BE2C (cell line): ENCODE results near the gene GPC6.

Experiments used
- DNase-seq: peaks from one replicate; pipeline ENCODE4 v3.0.0-alpha.2; 2020
- H3K27me3 ChIP-seq: fragments of 250-450 bp; sonication (Bioruptor Pico); 2 replicates; pipeline ENCODE4 v1.5.1; 2020; ENCODE audit warnings: mild to moderate bottlenecking
- H3K36me3 ChIP-seq: fragments of 250-450 bp; sonication (Bioruptor Pico); 2 replicates; pipeline ENCODE4 v1.5.1; 2020; ENCODE audit warnings: mild to moderate bottlenecking
- H3K4me1 ChIP-seq: fragments of 250-450 bp; sonication (Bioruptor Pico); 2 replicates; pipeline ENCODE4 v1.5.1; 2020
- H3K4me3 ChIP-seq: 2 replicates; pipeline ENCODE4 v1.5.1; 2011; ENCODE audit warnings: low read depth, low read length
- H3K9me3 ChIP-seq: fragments of 250-450 bp; sonication (Bioruptor Pico); 2 replicates; pipeline ENCODE4 v1.5.1; 2020
- CTCF ChIP-seq: IDR thresholded peaks from 2 replicates; pipeline ENCODE4 v1.5.1; 2012; ENCODE audit warnings: mild to moderate bottlenecking, low read depth, low read length

GPC6 gene

GRCh38 chr13:94210816-94211215, 984.2 kb downstream of the GPC6 start:
- Histone ChIP-seq H3K4me1 (peaks cover 4% of the 10 kb centered on the region), H3K4me3 (no peak overlapping the region), H3K9me3 (no peaks in the 10 kb centered on the region), H3K27me3 (no peaks in the 10 kb centered on the region), H3K36me3 (no peaks in the 10 kb centered on the region)
- no peak for TF ChIP-seq CTCF
- no peak for DNase-seq

GRCh38 chr13:94212196-94212595, 985.6 kb downstream of the GPC6 start:
- H3K4me3 ChIP-seq, result no peak overlapping the region
- no peak for DNase-seq
- H3K9me3 ChIP-seq, result no peaks in the 10 kb centered on the region
- TF ChIP-seq CTCF, result no peak
- peaks cover 4% of the 10 kb centered on the region for H3K4me1 ChIP-seq
- no peaks in the 10 kb centered on the region for H3K27me3 ChIP-seq
- H3K36me3 ChIP-seq, result no peaks in the 10 kb centered on the region

- Histone ChIP-seq H3K36me3 (no peaks in the 10 kb centered on the region), H3K4me1 (peaks cover 4% of the 10 kb centered on the region), H3K4me3 (no peak overlapping the region), H3K27me3 (no peaks in the 10 kb centered on the region), H3K9me3 (no peaks in the 10 kb centered on the region)
- no peak for TF ChIP-seq CTCF
- no peak for DNase-seq
Observed at GRCh38 chr13:94214121-94214520, 987.5 kb downstream of the GPC6 start.

GRCh38 chr13:94214975-94215374, 988.4 kb downstream of the GPC6 start:
- H3K9me3 ChIP-seq, result no peaks in the 10 kb centered on the region
- no peak for TF ChIP-seq CTCF

GRCh38 chr13:94216476-94216875, 989.9 kb downstream of the GPC6 start:
- no peaks in the 10 kb centered on the region for H3K9me3 ChIP-seq
- H3K27me3 ChIP-seq, result no peaks in the 10 kb centered on the region
- DNase-seq, result no peak
- H3K4me3 ChIP-seq, result no peak overlapping the region
- H3K36me3 ChIP-seq, result no peaks in the 10 kb centered on the region
- TF ChIP-seq CTCF, result no peak
- peaks cover 4% of the 10 kb centered on the region for H3K4me1 ChIP-seq

More at GRCh38 chr13:94214975-94215374, 988.4 kb downstream of the GPC6 start:
- peaks cover 4% of the 10 kb centered on the region for H3K4me1 ChIP-seq
- no peak for DNase-seq
- H3K27me3 ChIP-seq, result no peaks in the 10 kb centered on the region
- H3K4me3 ChIP-seq, result no peak overlapping the region
- H3K36me3 ChIP-seq, result no peaks in the 10 kb centered on the region

- no peak for DNase-seq
- H3K4me3 ChIP-seq, result no peak overlapping the region
- H3K4me1 ChIP-seq, result peaks cover 4% of the 10 kb centered on the region
- no peaks in the 10 kb centered on the region for H3K36me3 ChIP-seq
- no peaks in the 10 kb centered on the region for H3K27me3 ChIP-seq
- no peaks in the 10 kb centered on the region for H3K9me3 ChIP-seq
- TF ChIP-seq CTCF, result no peak
Observed at GRCh38 chr13:94217370-94217769, 990.8 kb downstream of the GPC6 start.
